COLO668 (cell line): Measurements from ENCODE around the gene RASAL1.

ENCODE experiments used
- DNase-seq: peaks from one replicate; lab custom pipeline; 2025; ENCODE audit not compliant: unreplicated experiment; lab: John Stamatoyannopoulos, UW

The RASAL1 gene

DNA sequence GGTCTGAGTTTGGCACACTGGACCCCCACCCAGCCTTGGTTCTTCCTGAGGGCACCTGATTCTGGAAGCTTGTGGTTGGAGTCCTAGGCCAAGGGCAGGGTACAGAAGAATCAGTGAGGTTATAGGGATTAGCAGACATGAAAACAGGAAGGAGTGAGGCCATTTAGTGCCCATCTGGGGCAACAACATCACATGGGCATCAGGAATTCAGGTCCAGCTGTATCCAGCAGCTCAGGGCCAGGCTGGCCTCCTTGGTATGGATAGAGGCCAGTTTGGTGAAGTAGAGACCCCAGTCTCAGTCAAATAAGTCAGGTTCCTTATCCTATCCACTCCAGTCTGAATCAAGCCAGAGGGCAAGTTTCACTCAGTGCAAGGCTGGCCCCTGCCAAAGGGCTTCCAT, 36.2 kb downstream of the RASAL1 start:
- DNase-seq: no peak

- peak; percentile 88 for DNase-seq
These were observed 37.0 kb downstream of the RASAL1 start for GRCh38 chr12:113098441-113099028.

DNA sequence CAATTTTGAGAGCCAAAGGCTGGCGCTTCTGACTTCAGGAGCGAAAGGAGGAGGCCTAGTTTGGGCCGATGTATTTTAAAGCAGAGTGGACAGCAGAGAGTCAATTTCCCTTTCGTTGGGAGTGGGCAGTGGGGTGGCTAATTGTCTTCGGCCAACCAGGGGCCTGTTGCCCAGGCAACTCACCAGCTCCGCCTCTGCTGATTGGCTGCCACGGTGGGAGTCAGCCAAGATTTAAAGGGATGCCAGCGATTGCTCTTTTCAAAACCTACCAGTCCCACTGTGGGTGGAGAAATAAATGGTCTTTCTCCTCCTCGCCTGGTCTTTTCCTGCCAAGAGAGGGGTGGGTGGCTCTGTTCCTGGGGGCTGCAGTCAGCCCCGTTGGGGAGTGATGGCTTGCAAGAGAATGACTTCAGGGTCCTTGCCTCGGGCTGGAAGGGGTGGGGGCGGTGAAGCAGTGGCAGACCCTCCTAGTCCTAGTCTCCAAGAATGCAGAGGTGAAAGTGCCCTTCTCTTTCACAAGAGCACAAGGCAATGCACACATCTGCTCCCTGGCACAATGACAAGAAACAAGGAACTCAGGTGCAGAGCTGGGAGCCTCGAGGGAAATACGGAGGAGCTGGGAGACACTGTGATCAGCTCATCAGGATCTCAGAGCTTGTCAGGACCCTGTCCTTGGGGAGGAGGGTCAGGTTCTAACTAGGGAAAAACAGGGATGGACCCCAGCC, 37.7 kb downstream of the RASAL1 start:
- no peak for DNase-seq

DNA sequence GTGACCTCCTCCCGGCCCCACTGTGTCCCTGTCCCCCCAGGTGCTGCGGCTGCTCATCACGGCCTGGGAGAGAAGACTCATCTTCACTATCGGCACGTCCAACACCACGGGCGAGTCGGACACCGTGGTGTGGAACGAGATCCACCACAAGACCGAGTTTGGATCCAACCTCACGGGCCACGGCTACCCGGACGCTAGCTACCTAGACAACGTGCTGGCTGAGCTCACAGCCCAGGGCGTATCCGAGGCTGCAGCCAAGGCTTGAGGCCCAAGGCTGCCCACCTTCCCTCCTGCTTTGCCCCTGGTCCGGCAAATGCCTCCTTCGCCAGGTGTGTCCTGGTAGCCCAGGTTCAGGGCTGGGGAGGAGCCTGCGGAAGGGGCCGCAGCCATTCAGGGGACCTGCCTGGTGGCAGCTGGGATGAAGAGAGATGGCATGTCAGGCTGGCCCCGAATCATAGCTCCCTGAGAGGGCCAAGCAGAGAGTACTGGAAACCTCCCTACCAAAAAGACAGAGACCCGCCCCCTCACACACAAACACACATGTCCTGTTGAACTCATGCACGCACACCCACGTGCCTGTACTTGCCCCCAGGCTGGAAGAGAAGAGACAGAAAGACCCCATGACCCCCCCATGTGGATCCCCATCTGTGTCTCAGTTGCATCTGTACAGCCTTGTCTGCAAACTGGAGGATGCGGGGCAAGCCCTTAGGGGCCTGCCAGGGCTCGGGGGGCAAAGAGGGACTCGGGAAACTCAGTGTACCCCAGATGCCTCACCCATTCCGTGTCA, 38.7 kb downstream of the RASAL1 start:
- no peak for DNase-seq

DNA sequence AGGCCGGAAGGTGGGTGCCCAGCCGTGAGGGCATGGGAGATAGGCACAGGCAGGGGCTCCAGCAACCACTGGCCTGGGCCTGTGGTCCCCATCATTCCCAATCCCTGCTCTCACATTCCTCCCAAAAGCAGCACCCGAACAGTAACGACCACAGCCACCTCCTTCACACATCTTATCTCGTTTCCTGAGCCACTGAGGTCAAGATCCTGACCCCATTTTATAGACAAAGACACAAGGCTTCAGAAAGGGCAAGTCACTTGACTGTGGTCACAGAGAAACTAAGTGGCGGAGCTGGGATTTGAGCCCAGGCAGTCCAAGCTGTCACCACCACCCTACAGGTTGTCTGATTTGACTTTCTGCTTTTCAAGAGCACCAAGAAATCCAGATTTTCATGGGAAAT, 40.2 kb downstream of the RASAL1 start:
- DNase-seq: no peak

GRCh38 chr12:113094738-113095137, 40.8 kb downstream of the RASAL1 start:
- no peak for DNase-seq

DNA sequence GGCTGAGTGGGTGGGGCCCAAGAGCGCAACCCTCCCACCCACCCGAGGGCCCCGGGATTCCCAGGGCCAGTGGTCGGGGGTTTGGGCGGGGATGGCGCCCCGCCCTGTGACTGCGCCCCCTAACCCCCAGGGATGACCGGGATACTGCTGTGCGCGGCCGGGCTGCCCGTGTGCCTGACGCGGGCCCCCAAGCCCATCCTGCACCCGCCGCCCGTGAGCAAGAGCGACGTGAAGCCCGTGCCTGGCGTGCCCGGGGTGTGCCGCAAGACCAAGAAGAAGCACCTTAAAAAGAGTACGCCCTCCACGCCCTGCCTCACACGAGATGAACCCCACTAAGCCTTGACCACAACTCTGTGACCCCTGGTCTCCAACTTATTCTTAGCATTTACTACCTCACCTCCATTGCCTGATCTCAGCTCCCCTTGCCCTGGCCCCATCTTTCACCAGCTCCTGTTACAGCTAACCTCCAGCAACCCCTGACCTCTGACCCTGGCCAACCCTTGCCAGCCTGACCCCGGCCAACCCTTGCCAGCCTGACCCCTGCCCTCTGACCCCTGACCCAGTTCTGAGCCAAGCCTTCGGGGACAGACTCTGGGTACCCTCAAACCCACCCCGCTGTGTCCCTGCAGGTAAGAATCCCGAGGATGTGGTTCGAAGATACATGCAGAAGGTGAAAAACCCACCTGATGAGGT, 42.0 kb downstream of the RASAL1 start:
- DNase-seq: no peak

- DNase-seq: peak; percentile 63
These were observed 42.8 kb downstream of the RASAL1 start for GRCh38 chr12:113092607-113093408.

DNA sequence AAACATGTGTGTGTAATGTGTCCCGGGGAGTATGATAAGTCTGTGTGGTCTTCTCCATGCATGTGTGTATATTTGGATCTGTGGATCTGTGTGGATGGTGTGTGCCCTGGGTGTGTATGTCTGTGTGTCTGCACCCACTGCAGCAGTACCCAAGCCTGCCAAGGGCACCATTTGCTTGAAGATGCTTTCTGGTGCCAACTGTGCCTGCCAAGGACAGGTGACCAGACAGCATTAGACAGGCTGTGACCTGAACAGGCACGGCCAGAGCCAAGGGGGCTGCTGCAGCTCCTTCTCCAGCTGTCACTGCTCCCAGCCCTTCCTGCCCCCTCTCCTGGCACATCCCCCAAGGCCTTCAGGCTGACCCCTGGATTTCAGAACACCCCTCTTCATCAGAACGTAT, 44.1 kb downstream of the RASAL1 start:
- no peak for DNase-seq

- no peak for DNase-seq
These were observed 44.8 kb downstream of the RASAL1 start for GRCh38 chr12:113090740-113091139.

DNA sequence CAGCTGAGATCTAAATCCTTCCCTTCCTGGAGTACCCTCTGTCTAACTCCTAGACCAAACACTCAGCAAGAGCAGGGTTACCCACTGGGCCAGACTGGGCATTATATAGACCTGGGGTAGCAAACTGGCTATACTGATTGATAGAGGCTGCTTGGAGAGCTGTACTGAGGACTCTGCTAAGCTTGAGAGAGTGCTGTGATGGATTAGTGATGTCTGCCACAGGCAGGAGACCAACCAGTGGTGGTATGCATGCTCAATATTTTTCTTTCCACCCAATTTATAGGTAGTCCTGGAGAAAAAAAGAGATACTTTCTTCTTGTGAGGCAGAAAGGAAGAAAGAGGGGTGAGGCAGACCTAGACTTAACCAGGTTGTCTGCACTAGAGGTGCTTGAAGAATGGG, 45.7 kb downstream of the RASAL1 start:
- DNase-seq: no peak

- DNase-seq: no peak
These were observed 46.4 kb downstream of the RASAL1 start for GRCh38 chr12:113088971-113089756.

DNA sequence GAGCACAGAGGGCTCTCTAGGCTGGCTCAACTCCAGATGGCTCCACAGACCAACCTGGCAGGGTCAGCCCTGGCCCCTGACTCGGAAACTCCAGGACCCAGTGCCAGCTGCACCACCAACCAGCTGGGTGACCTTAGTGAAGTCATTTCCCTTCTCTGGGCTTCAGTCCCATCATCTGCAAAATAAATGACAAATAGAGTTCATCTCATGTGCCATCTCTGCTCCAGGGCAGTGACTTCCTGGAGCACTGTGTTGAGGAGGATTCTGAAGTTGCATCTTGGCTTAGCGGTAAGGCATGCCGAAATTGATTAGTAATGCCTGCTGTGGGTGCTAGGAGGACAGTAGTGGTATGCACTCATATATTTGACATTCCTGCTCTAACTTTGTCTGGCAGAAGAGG, 47.5 kb downstream of the RASAL1 start:
- DNase-seq: no peak

GRCh38 chr12:113087193-113087592, 48.4 kb downstream of the RASAL1 start:
- no peak for DNase-seq

GRCh38 chr12:113086249-113087164, 49.1 kb downstream of the RASAL1 start:
- DNase-seq: peak; percentile 48

DNA sequence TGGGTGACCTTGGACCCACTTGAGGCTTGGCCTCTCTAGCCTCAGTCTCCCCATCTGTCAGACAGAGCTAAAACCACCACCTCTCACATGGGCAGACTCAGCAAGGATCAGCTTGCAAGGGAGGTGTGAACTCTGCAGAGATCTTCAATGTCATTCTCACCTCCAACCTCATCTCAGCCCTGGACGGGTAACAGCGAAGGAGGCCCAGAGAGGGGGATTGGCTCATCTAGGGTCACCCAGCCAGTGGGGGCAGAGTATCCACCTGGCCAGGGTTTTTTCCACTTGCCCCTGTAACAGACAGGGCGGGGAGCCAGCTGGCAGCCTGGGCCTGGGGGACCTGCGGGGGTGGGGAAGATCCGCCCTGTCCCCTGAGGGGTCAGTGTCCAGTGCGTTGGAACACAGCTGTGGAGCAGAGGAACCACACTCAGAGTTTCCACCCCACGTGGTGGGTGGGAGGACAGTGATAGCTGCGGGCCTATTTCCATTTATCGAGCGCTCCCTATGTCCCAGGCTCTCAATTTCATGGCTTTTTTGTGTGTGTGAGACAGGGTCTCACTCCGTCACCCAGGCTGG, 51.6 kb downstream of the RASAL1 start:
- no peak for DNase-seq

DNA sequence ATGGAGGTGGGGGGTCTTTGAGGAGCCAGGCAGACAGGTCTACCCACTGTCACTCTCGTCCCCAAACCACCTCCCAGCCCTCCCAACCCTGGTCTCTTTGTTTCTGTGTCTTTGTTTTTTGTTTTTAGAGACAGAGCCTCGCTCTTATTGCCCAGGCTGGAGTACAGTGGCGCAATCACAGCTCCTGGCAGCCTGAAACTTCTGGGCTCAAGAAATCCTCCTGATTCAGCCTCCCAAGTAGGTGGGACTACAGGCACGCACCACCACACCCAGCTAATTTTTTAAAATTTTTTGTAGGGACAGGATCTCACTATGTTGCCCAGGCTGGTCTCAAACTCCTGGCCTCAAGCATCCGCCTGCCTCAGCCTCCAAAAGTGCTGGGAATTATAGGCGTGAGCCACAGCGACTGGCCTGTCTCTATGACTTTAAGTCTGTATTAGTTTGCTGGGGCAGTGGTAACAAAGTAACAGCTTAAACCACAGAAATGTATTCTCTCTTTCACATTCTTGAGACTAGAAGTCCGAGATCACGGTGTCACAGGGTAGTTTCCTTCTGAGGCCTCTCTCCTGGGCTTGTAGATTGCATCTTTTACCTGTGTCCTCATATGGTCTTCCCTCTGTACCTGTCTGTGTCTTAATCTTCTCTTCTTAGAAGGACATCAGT, 52.9 kb downstream of the RASAL1 start:
- DNase-seq: no peak

DNA sequence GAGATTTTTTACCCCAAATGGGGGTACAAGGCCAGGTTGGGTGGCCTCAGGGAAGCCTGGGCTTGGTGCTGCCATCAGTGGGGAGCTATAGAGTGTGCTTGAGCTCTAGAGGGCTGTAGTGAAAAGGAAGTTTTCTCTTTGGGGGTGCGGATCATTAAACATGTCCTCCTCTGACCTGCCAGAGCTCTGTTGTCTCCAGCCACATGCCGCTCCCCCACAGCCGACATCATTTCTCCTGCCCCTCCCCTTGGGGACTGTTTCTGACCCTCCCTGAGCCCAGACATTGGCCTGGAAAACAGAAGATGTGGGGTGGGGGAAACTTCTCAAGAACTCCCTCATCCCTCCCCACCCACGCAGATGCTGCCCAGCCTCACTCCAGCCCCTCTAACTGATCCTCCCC, 53.7 kb downstream of the RASAL1 start:
- no peak for DNase-seq
